Measurements from ENCODE around the gene CYP3A7. TPM values are rescaled to one million over a fixed set of nuclear protein-coding genes. Genes with fewer than 3 reads are reported as not detected.

CYP3A7 gene
- total and polyA plus RNA-seq, 9 of the 15 experiments (the other 6 are each of a cell fraction or from before 2014, with no cell fraction given) = 0.20 TPM; not detected in 8

- TF ChIP-seq CBFA2T3 (IDR thresholded peaks at IDR 0.05) = no peak
- TF ChIP-seq ELF4 (CRISPR knock-in tag; IDR thresholded peaks at IDR 0.05) = no peak
- no peak for TF ChIP-seq LARP7 (IDR thresholded peaks at IDR 0.05)
- TF ChIP-seq ATF3 (IDR thresholded peaks at IDR 0.05) = peak; percentile 65
- TF ChIP-seq ATF3 (CRISPR knock-in tag; conservative IDR thresholded peaks at IDR 0.05) = no peak
- no peak for TF ChIP-seq TFAM (CRISPR knock-in tag; conservative IDR thresholded peaks at IDR 0.05)
- TF ChIP-seq GTF2A2 (tag; IDR thresholded peaks at IDR 0.05) = no peak
- no peak for TF ChIP-seq ETS2 (tag; IDR thresholded peaks at IDR 0.05; ENCODE audit: borderline replicate concordance, poor library complexity, severe bottlenecking)
- peak; percentile 48; the same call in 1 of the 2 replicates for TF ChIP-seq JUND (IDR thresholded peaks at IDR 0.05; ENCODE audit: borderline replicate concordance, low read depth, low read length)
- peak; percentile 58; the same call in 2 of the 3 replicates for TF ChIP-seq JUND (tag; IDR thresholded peaks at IDR 0.05; ENCODE audit: borderline replicate concordance, low read depth, low read length)
- TF ChIP-seq TSC22D4 (tag; IDR thresholded peaks at IDR 0.05) = no peak
- TF ChIP-seq ATF2 (CRISPR knock-in tag; IDR thresholded peaks at IDR 0.05) = no peak
- peak; percentile 59 for TF ChIP-seq FOSL1 (tag; conservative IDR thresholded peaks at IDR 0.05)
- TF ChIP-seq CBFB (CRISPR knock-in tag; IDR thresholded peaks at IDR 0.05) = no peak
- no peak for TF ChIP-seq HDAC6 (IDR thresholded peaks at IDR 0.05; ENCODE audit: low read depth, low read length)
- no peak for TF ChIP-seq HNRNPUL1 (IDR thresholded peaks at IDR 0.05; ENCODE audit: low read length)
- no peak for TF ChIP-seq PHF21A (IDR thresholded peaks at IDR 0.05; ENCODE audit: borderline replicate concordance, low read depth)
- no peaks in the 10 kb centered on the region for H3K4me1 ChIP-seq (replicated peaks in 1 of 2; ENCODE audit: control insufficient read depth in 2 of 2, insufficient read depth in 2 of 2, low read length in 2 of 2)
- H4K20me1 ChIP-seq (replicated peaks; ENCODE audit: control insufficient read depth, insufficient read depth, low read length) = no peaks in the 10 kb centered on the region
- in situ Hi-C loops (cut with MboI) (no loop called here), intact Hi-C loops (cut with micrococcal nuclease) (no loop called here)
- DNase-seq (ENCODE audit: extremely low read depth in 1 of 4, low spot score in 3 of 4) (no peak), FAIRE-seq (no peak), ATAC-seq (no peak; the same call in 2 of the 3 replicates)
- no peaks in the 10 kb centered on the region for H3K9me3 ChIP-seq (replicated peaks; ENCODE audit: control insufficient read depth, insufficient read depth, low read depth, low read length)
- no peak overlapping the region for H3K4me2 ChIP-seq (ENCODE audit: insufficient read depth, low read length)
- H3K36me3 ChIP-seq (ENCODE audit: control insufficient read depth, insufficient read depth, low read length) = no peaks in the 10 kb centered on the region
- H3K4me3 ChIP-seq = no peak overlapping the region
- no peaks in the 10 kb centered on the region for H3K9me1 ChIP-seq (ENCODE audit: control insufficient read depth, insufficient read depth, low read length)
- 0 out of 5 replicates have a peak, but pooled peaks cover 0 to 7% of the 10 kb centered on the region in 2 experiments for H3K27me3 ChIP-seq (ENCODE audit: control insufficient read depth in 2 of 2, insufficient read depth in 2 of 2, low read length in 2 of 2)
- H3K27ac ChIP-seq (ENCODE audit: extremely low read depth, low read depth, low read length) = no peak overlapping the region
- no TSS peak for BruUV-seq (replicated peaks)
- H3K79me2 ChIP-seq (ENCODE audit: control insufficient read depth, insufficient read depth, low read length) = no peaks in the 10 kb centered on the region
- H3K9ac ChIP-seq (ENCODE audit: insufficient read depth in 1 of 2, low read depth in 2 of 2, low read length in 2 of 2) = no peak overlapping the region
- H2AFZ ChIP-seq (ENCODE audit: low read depth, low read length) = no peak overlapping the region
- WGBS (ENCODE audit: insufficient coverage, low coverage, missing lambda C conversion rate) = 0% methylated on average over 3 of the region's 3 CpGs
- ChIA-PET POLR2A (interaction anchor here (0.9 kb wide), 1 partner anchor 16 kb away, joined by 3 read pairs; no protein-coding TSS in a partner anchor), CTCF (ENCODE audit: low intra/inter-chr PET ratio) (no interaction called here)
These were observed 45.0 kb upstream of the CYP3A7 start for GRCh38 chr7:99779949-99780348.
